Stimulated activated memory B cell treated with anti-CD40 and anti-IgM and Interleukin-4, amounts not matched to agents 10 μg/mL and 1 μg/mL and 100 μg/mL, for 72 hours (primary cell): ENCODE data around the gene PLXNA2.

ENCODE experiments used
- ATAC-seq: fragments of 150-1000 bp; cut with Tn5 transposase; 2 replicates; pipeline ENCODE4 v1.10.0; 2021
- H3K27ac Mint-ChIP-seq: one replicate; pipeline ENCODE4 v1.8.0; 2022; ENCODE audit warnings: mild to moderate bottlenecking, mixed read lengths
- H3K27me3 Mint-ChIP-seq: one replicate; pipeline ENCODE4 v1.8.0; 2022; ENCODE audit warnings: mixed read lengths
- H3K36me3 Mint-ChIP-seq: one replicate; pipeline ENCODE4 v1.8.0; 2022; ENCODE audit warnings: mixed read lengths
- H3K4me1 Mint-ChIP-seq: one replicate; pipeline ENCODE4 v1.8.0; 2022; ENCODE audit warnings: mixed read lengths
- H3K4me3 Mint-ChIP-seq: one replicate; pipeline ENCODE4 v1.8.0; 2022; ENCODE audit warnings: mild to moderate bottlenecking, moderate library complexity, mixed read lengths
- H3K9me3 Mint-ChIP-seq: one replicate; pipeline ENCODE4 v1.8.0; 2022; ENCODE audit warnings: mixed read lengths

PLXNA2 gene, protein sequence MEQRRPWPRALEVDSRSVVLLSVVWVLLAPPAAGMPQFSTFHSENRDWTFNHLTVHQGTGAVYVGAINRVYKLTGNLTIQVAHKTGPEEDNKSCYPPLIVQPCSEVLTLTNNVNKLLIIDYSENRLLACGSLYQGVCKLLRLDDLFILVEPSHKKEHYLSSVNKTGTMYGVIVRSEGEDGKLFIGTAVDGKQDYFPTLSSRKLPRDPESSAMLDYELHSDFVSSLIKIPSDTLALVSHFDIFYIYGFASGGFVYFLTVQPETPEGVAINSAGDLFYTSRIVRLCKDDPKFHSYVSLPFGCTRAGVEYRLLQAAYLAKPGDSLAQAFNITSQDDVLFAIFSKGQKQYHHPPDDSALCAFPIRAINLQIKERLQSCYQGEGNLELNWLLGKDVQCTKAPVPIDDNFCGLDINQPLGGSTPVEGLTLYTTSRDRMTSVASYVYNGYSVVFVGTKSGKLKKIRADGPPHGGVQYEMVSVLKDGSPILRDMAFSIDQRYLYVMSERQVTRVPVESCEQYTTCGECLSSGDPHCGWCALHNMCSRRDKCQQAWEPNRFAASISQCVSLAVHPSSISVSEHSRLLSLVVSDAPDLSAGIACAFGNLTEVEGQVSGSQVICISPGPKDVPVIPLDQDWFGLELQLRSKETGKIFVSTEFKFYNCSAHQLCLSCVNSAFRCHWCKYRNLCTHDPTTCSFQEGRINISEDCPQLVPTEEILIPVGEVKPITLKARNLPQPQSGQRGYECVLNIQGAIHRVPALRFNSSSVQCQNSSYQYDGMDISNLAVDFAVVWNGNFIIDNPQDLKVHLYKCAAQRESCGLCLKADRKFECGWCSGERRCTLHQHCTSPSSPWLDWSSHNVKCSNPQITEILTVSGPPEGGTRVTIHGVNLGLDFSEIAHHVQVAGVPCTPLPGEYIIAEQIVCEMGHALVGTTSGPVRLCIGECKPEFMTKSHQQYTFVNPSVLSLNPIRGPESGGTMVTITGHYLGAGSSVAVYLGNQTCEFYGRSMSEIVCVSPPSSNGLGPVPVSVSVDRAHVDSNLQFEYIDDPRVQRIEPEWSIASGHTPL (N-terminal part only)

DNA sequence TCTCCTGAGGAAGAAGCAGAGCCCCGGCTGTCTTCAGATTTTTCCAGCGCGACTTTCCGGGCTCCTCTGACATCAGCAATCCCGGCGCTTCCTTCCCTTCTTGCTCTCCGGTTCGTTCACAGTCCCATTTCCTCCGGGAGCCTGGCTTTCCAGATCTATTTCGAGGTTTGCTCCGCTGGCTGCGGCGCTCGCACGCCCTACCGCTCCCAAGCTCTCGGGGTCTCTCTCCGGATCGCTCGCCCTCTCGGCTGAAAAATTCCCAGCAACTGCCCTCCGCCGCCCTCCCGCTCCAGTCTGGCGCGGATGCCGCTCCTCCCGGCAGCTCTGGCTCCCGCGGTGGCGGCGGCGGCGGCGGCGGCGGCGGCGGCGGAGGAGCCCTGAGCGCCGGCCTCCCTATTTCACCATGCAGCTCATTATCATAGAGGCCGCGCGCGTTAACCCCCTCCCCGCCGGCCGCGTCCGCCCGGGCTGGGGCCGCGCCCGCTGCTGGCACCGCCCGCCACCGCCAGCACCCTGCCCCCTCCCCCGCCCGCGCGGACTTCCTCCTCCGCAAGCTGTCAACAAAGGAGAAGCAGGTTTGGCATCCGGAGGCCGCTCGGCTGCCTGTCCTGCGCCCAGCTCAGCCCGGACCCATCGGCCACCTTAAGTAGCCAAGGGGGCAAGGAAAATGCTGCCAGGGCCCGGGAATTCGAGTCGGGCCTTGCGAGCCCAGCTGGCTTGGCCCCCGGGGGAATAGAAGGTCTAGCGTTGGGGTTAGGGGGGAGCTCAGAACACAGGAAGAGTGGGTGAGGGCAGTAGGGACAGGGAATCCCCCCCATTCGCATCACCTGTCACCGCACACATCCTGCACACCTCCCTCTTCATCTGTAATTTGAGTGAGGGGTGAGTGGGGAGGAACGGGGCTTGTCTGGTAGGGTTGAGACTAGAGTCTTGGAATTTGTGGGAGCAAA, at the start of gene PLXNA2:
Gene PLXNA2, minus strand, starts transcription at position 418 of the 950 bp plus-strand sequence. CDS start 26,462 bp downstream, outside the sequence.
- peak within 1 kb of the TSS; percentile 3 for H3K27ac Mint-ChIP-seq
- no peaks in the 10 kb centered on the region for H3K9me3 Mint-ChIP-seq
- peak within 1 kb of the TSS; percentile 90 for H3K4me3 Mint-ChIP-seq
- peak; percentile 88 for ATAC-seq
- H3K36me3 Mint-ChIP-seq = no peaks in the 10 kb centered on the region
- no peaks in the 10 kb centered on the region for H3K27me3 Mint-ChIP-seq
- H3K4me1 Mint-ChIP-seq = peaks cover 21% of the 10 kb centered on the region

DNA sequence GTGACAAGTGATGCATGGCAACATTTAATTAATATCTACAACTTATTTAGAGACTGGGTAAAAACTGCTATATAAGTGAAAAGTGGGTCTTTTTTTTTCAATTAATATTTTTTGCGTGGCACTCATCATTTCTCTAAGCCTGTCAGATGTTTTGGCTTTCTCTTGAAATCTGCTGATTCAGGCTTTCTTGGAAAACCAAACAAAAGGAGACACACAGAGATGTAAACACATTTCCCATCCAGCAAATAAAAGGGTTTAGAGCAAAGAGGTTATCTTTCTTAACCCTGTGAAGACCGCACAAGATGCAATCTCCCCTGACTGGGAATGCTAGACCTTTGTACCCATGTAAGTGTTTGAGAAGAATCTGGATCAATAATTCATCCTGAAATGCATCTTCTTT, 48.7 kb upstream of the PLXNA2 start:
- ATAC-seq = no peak
- H3K9me3 Mint-ChIP-seq = no peaks in the 10 kb centered on the region
- H3K27ac Mint-ChIP-seq = no peak overlapping the region
- H3K4me3 Mint-ChIP-seq = no peak overlapping the region
- peaks cover 10% of the 10 kb centered on the region for H3K27me3 Mint-ChIP-seq
- no peaks in the 10 kb centered on the region for H3K4me1 Mint-ChIP-seq
- H3K36me3 Mint-ChIP-seq = no peaks in the 10 kb centered on the region

DNA sequence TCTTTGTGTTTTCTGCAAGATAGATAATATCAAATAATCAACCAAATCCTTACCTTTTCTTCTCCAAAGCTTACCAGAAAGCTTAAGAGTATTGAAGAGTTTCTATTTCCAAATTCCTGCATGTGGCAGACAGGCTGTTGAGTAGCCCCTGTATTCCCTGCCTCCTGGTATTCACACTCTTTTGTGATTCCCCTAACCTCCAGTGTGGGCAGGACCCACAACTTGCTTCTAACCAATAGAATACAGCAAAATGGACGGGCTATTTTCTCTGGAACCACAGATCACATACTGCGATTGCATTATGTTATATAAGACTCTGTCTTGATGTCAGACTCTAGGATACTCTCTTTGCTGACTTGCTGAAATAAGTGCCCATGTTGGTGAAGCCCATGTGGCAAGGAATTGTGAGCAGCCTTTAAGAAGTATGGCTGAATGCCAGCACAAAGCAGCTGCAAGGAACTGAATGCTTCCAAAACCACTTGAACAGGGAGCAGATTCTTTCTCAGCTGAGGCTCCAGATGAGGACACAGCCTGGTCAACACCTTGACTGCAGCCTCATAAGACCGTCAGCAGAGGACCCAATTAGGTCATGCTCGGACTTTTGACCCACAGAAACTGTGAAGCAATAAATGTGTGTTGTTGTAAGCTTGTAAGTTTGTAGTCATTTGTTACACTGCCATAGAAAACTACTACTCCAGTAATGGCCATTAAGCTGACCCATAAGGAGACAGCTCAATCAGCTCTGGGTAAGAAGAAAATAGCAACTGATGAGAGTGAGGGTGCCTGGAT, 47.9 kb upstream of the PLXNA2 start:
- H3K36me3 Mint-ChIP-seq = no peaks in the 10 kb centered on the region
- H3K4me3 Mint-ChIP-seq = no peak overlapping the region
- H3K4me1 Mint-ChIP-seq = no peaks in the 10 kb centered on the region
- H3K9me3 Mint-ChIP-seq = no peaks in the 10 kb centered on the region
- H3K27me3 Mint-ChIP-seq = peaks cover 10% of the 10 kb centered on the region
- no peak for ATAC-seq
- H3K27ac Mint-ChIP-seq = no peak overlapping the region

DNA sequence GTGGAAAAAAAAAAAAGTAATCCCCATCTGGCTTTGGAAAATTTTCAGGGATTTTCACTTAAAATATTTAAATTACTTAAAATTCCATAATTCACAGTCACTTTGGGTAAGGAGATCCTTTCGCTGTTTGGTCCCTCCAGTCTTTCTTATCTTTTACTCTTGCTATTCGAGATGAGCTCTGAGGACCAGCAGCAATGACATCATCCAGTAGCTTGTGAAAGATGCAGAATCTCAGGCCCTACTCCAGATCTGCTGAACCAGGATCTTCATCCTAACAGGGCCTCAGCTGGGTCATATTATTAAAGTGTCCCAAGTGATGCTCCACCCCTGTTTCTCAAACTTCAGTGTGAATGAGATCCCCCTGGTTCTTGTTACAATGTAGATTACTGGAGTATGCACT, 46.9 kb upstream of the PLXNA2 start:
- Mint-ChIP-seq H3K4me3 (no peak overlapping the region), H3K36me3 (no peaks in the 10 kb centered on the region), H3K27ac (no peak overlapping the region), H3K9me3 (no peaks in the 10 kb centered on the region), H3K27me3 (peaks cover 10% of the 10 kb centered on the region), H3K4me1 (no peaks in the 10 kb centered on the region)
- no peak for ATAC-seq

- H3K9me3 Mint-ChIP-seq = no peaks in the 10 kb centered on the region
- H3K27me3 Mint-ChIP-seq = peaks cover 10% of the 10 kb centered on the region
- no peak overlapping the region for H3K27ac Mint-ChIP-seq
- no peak for ATAC-seq
- no peaks in the 10 kb centered on the region for H3K36me3 Mint-ChIP-seq
- no peaks in the 10 kb centered on the region for H3K4me1 Mint-ChIP-seq
- H3K4me3 Mint-ChIP-seq = no peak overlapping the region
Observed at GRCh38 chr1:208289716-208290115, 45.5 kb upstream of the PLXNA2 start.

GRCh38 chr1:208288495-208288894, 44.3 kb upstream of the PLXNA2 start:
- no peaks in the 10 kb centered on the region for H3K9me3 Mint-ChIP-seq
- peaks cover 10% of the 10 kb centered on the region for H3K27me3 Mint-ChIP-seq

DNA sequence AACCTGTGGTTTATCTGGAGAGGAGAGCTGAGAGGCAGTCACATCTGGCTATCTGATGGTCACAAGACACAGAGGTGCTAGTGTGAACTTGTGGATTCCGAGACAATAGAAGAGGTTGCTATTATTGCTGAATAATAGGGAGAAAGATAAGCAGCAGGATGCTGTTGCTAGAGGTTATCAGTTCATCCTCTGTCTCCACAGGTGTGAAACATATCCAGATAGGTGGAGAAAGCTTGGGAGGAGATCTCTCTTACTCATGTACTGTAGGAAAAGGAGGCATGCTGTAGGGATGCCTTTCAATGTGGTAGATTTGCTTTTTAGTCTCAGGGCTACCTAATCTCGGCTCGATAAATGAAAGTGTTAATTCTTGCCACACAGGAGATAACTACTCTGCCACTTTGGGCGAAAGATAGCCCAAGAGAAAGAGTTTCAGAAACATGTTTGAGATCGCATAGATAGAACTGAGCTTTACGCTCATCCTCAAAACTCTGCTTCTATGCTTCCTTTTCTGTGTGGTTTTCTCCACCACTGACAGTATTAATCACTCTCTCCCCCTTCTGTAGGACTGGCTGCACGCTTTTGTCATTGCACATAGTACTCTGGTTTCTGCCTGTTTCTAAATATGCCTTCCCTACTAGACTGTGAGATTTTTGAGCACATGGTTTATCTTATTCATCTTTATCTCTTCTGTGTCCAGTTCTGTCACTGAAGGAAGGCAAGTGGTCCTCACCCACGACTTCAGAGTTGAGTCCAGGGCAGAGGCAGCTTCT, 36.7 kb upstream of the PLXNA2 start:
- H3K9me3 Mint-ChIP-seq = no peaks in the 10 kb centered on the region
- H3K27me3 Mint-ChIP-seq = peaks cover 21% of the 10 kb centered on the region
- H3K27ac Mint-ChIP-seq = no peak overlapping the region
- ATAC-seq = no peak
- no peaks in the 10 kb centered on the region for H3K36me3 Mint-ChIP-seq
- no peaks in the 10 kb centered on the region for H3K4me1 Mint-ChIP-seq
- no peak overlapping the region for H3K4me3 Mint-ChIP-seq

More at GRCh38 chr1:208288495-208288894, 44.3 kb upstream of the PLXNA2 start:
- Mint-ChIP-seq H3K27ac (no peak overlapping the region), H3K36me3 (no peaks in the 10 kb centered on the region), H3K4me3 (no peak overlapping the region), H3K4me1 (no peaks in the 10 kb centered on the region)
- ATAC-seq = no peak

DNA sequence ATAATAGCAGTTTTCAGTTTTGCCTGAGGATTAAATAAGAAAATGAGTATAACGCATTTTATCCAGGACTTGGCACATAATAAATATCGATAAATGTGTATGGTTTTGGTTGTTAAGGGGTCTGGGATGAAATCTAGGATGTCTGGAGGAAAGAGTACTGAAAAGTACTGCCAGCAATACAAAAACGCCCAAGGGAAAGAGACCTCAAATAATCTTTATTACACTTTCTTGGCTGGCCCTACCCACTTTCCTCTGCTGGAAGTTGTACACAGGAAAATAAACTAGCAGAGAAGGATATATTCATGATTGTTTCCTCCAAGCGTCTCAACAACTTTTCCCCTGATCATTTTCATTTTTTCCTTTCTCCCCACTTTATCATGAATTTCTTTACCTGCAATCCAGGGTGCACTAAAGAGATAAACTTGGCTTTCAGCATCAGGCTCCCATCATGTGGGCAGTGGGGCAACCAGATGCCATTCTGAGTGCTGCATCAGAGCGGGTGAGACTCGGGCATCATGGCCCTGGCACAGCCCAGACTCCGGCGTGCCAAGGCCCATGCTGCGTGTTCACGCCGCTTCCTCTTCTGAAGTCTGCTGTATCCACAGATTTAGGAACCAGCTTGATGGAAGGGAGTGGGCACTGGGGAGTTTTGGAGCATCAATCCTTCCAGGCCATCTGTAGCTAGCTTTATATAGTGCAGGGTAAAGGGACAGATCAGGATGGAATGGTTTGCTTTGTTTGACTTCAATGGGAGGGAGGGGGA, 35.8 kb upstream of the PLXNA2 start:
- Mint-ChIP-seq H3K36me3 (no peaks in the 10 kb centered on the region), H3K9me3 (no peaks in the 10 kb centered on the region), H3K4me3 (no peak overlapping the region), H3K27ac (no peak overlapping the region), H3K27me3 (peaks cover 30% of the 10 kb centered on the region), H3K4me1 (no peaks in the 10 kb centered on the region)
- ATAC-seq = peak; percentile 32

DNA sequence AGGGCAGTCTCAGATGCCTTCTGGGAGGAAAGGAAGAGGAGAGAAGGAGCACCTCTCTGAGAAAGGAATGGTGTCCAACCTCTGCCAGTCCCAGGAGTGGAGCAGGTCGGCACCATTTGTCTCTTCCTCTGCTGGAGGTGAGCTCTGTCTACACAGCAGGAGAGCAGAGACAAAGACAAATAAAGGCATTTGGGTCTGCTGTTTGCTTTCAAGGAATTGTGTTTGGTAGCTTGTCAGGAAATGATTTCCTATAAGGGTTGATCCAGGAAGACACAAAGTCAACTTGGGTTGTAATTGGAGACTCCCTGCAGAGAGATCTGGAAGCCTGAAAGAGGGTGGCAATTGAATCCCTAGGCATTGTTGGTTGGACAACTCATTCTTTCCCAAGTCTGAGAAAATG, 34.5 kb upstream of the PLXNA2 start:
- Mint-ChIP-seq H3K4me1 (no peaks in the 10 kb centered on the region), H3K27ac (no peak overlapping the region), H3K27me3 (peaks cover 40% of the 10 kb centered on the region), H3K4me3 (no peak overlapping the region), H3K9me3 (no peaks in the 10 kb centered on the region), H3K36me3 (no peaks in the 10 kb centered on the region)
- no peak for ATAC-seq

DNA sequence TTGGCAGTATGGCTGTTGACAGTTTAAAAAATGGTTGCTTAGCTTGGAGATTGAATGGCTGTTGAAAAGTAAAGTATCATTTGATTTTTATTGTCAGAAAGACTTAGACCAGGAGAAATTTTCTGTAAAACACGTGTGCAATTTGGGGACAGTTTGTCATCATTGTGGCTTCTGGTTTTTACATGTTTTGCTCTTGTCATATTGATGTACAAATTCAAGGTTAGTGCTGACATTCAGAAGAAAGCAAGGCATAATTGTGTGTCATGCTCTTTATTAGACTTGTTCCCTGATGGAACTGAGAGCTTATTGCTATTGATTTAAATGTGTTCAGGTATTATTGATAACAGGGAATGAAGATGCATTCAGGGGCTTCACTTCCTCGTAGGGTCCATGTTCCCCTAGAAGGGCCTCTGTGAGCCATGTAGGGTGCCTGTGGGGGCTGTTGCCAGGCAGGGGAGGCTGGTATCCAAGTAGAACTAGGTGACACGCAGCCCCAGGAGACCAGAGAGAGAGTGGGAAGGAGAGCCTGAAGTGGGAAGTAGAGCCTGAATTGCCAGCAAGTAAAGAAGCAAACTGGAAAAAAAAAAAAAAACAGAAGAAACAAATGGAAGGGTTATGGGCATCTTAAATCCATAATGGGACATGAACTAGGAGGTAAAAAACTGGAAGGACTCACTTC, 32.7 kb upstream of the PLXNA2 start:
- ATAC-seq = no peak
- H3K27me3 Mint-ChIP-seq = peaks cover 40% of the 10 kb centered on the region
- H3K9me3 Mint-ChIP-seq = no peaks in the 10 kb centered on the region
- no peak overlapping the region for H3K4me3 Mint-ChIP-seq
- H3K36me3 Mint-ChIP-seq = no peaks in the 10 kb centered on the region
- H3K27ac Mint-ChIP-seq = no peak overlapping the region
- H3K4me1 Mint-ChIP-seq = no peaks in the 10 kb centered on the region

DNA sequence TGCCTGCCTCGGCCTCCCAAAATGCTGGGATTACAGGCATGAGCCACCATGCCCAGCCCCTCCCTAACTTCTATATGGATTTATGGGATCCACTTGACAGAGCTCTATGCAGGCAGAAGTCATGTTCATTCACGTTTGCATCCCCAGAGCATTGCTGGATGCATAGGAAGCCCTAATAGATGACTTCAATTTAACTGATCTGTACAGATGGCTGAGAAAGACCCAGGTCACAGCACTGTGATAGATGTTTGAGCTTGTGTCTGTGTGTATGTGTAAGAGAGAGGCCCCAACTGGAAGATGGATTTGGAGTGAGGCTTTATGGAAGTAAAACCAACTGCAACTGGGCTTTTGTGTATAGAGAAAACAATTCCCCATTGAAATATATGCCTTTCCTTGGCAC, 30.9 kb upstream of the PLXNA2 start:
- no peaks in the 10 kb centered on the region for H3K9me3 Mint-ChIP-seq
- H3K4me3 Mint-ChIP-seq = no peak overlapping the region
- H3K27ac Mint-ChIP-seq = no peak overlapping the region
- H3K36me3 Mint-ChIP-seq = no peaks in the 10 kb centered on the region
- H3K27me3 Mint-ChIP-seq = peaks cover 50% of the 10 kb centered on the region
- no peaks in the 10 kb centered on the region for H3K4me1 Mint-ChIP-seq
- ATAC-seq = no peak

GRCh38 chr1:208273386-208274017, 29.3 kb upstream of the PLXNA2 start:
- Mint-ChIP-seq H3K27me3 (peaks cover 65% of the 10 kb centered on the region), H3K4me3 (no peak overlapping the region), H3K9me3 (no peaks in the 10 kb centered on the region), H3K4me1 (no peaks in the 10 kb centered on the region), H3K27ac (no peak overlapping the region), H3K36me3 (no peaks in the 10 kb centered on the region)
- ATAC-seq = no peak
